ENCODE measurements around the gene B3GALNT2.

GRCh38 chr1:235483090-235483489 lies 21.2 kb downstream of the B3GALNT2 start:
- TF ChIP-seq POLR2A (IDR thresholded peaks at IDR 0.05) (no peak), CTCF (IDR thresholded peaks at IDR 0.05) (no peak)
